Adrenal gland (tissue), 12 donors: ENCODE data around the gene CATSPERZ. TPM values are rescaled to one million over a fixed set of nuclear protein-coding genes. Genes with fewer than 3 reads are reported as not detected.

Experiments
- DNase-seq, 7 donors: peaks; one replicate each; pipeline ENCODE4 v3.0.0-alpha.2; 2019 to 2020
- H3K27ac ChIP-seq, 5 donors: fragments of 200-600 bp; sonication (generic) in 4 of 5; 1 replicate in 3 of 5; 2 replicates in 2 of 5; pipeline versions ENCODE4 v1.5.1 to v1.8.0; 2016 to 2020; ENCODE audit warnings: mild to moderate bottlenecking in 1 of 5
- H3K27me3 ChIP-seq: fragments of 200-600 bp; 2 replicates; pipeline ENCODE4 v1.8.0; 2021
- H3K36me3 ChIP-seq, 2 donors: fragments of 200-600 bp; replicated peaks in 1 of 2; 1 replicate in 1 of 2; 2 replicates in 1 of 2; pipeline versions ENCODE4 v1.5.1 to v1.8.0; 2018 to 2022
- H3K4me1 ChIP-seq, 2 donors: fragments of 200-600 bp; replicated peaks in 1 of 2; 1 replicate in 1 of 2; 2 replicates in 1 of 2; pipeline versions ENCODE4 v1.5.1 to v1.8.0; 2018 to 2021
- H3K4me3 ChIP-seq, 4 donors: fragments of 200-600 bp; sonication (generic) in 3 of 4; one replicate each; pipeline ENCODE4 v1.5.1; 2016 to 2018
- H3K9me3 ChIP-seq, 3 donors: fragments of 200-600 bp; sonication (generic) in 1 of 3; replicated peaks in 1 of 3; 1 replicate in 2 of 3; 2 replicates in 1 of 3; pipeline versions ENCODE4 v1.5.1 to v1.8.0; 2016 to 2021
- CTCF ChIP-seq, 6 experiments: fragments of 450-650 bp in 4 of 6; fragments of 200-600 bp in 2 of 6; sonication (generic) in 1 of 6; IDR thresholded peaks; 1 replicate in 5 of 6; 2 replicates in 1 of 6; pipeline versions ENCODE4 v1.5.1 to v1.8.0; 2016 to 2021; ENCODE audit warnings: antibody characterized with exemption in 6 of 6, mild to moderate bottlenecking in 2 of 6, moderate library complexity in 1 of 6
- POLR2A ChIP-seq, 2 donors: fragments of 450-650 bp; IDR thresholded peaks; one replicate each; pipeline ENCODE4 v1.6.1; 2017; ENCODE audit warnings: antibody characterized with exemption in 2 of 2, mild to moderate bottlenecking in 2 of 2, moderate library complexity in 1 of 2
- WGBS, 4 donors: extraction: QIAGEN DNeasy Blood & Tissue Kit in 2 of 4; methylation state at CpG; one replicate each; pipeline versions ENCODE4 v1.1.5 to v1.1.7; 2013 to 2017; 5-methylcytosine and 5-hydroxymethylcytosine counted together
- intact Hi-C, 2 donors: fragments of 100-400 bp; cut with DNase I; formaldehyde crosslinking; loops; one replicate each; pipeline versions ENCODE4 v1.14.1 to v1.15.0; 2022 to 2023
- polyA plus RNA-seq, 3 donors: library from polyadenylated mRNA; stranded (reverse); fragments of 200-250 nt in 2 of 3; fragments of 350-450 nt in 1 of 3; fragmentation: Illumina TruSeq in 1 of 3; extraction: RNeasy Lipid Tissue Mini Kit (QIAGEN cat#74804) in 1 of 3; gene quantifications; one replicate each; pipeline ENCODE4 v1.2.3, GENCODE V29; 2013 to 2014
- total RNA-seq, 9 donors: library from RNA; depleted of rRNA in 4 of 9; stranded (reverse); fragments of >200 nt in 4 of 9; fragments of 120-200 nt in 1 of 9; fragmentation: NEBNext Ultra II Directional in 1 of 9; extraction: Animal tissue kit (Norgen Biotek cat#: 25700) in 1 of 9; gene quantifications; one replicate each; pipeline versions ENCODE4 v1.1.0 to v1.2.4, GENCODE V29; 2013 to 2023
- donor health status: healthy with polysubstance abuse.
- donor health status: Bipolar disorder and iron deficiency.
- donor health status: DM: yes; HTN: yes; CAD: no.
- donor health status: DM: no; HTN: no; CAD: no.
- donor health status: DM: no; HTN: no; CAD: no.
- donor health status: DM: yes; HTN: yes; CAD: no.

Gene CATSPERZ
- total and polyA plus RNA-seq, 12 donors, result 0.28 to 1.2 (median 0.71) TPM; not detected in 8

GRCh38 chr11:64268025-64268892 is 31.9 kb upstream of the CATSPERZ start:
- H3K4me1 ChIP-seq, result peaks cover 30 to 43% of the 10 kb centered on the region in 2 donors
- H3K27me3 ChIP-seq, result no peaks in the 10 kb centered on the region
- no peaks in the 10 kb centered on the region for H3K9me3 ChIP-seq
- intact Hi-C loops, result no loop called here
- 20 to 26% (median 22%) methylated on average over 11 to 23 of the region's 23 CpGs for WGBS, 4 donors
- peak overlapping the region; percentile 94 to 97 (median 96) for H3K27ac ChIP-seq
- TF ChIP-seq POLR2A (IDR thresholded peaks at IDR 0.05), result no peak
- peak in 4 of 6 experiments; percentile 16 to 58 (median 41) for TF ChIP-seq CTCF (IDR thresholded peaks at IDR 0.05)
- DNase-seq, result peak; percentile 89 to 97 (median 96)
- H3K36me3 ChIP-seq, result peaks cover 0 to 32% of the 10 kb centered on the region in 2 donors
- H3K4me3 ChIP-seq, result peak overlapping the region in 1 of 4 donors; percentile 78

GRCh38 chr11:64268893-64269539 is 31.1 kb upstream of the CATSPERZ start:
- H3K9me3 ChIP-seq, result no peaks in the 10 kb centered on the region
- DNase-seq, result peak; percentile 53 to 83 (median 71)
- H3K36me3 ChIP-seq, result peaks cover 0 to 24% of the 10 kb centered on the region in 2 donors
- H3K27ac ChIP-seq, result peak overlapping the region; percentile 94 to 97 (median 96)
- H3K4me3 ChIP-seq, result peak overlapping the region; percentile 19 to 91 (median 61)
- TF ChIP-seq POLR2A (IDR thresholded peaks at IDR 0.05), result peak in 1 of 2 donors; percentile 86
- TF ChIP-seq CTCF (IDR thresholded peaks at IDR 0.05), result peak in 1 of 6 experiments; percentile 4
- WGBS, 4 donors, result 0 to 1% (median 1%) methylated on average over 20 to 34 of the region's 34 CpGs
- H3K27me3 ChIP-seq, result no peaks in the 10 kb centered on the region
- H3K4me1 ChIP-seq, result peaks cover 30 to 43% of the 10 kb centered on the region in 2 donors
- intact Hi-C loops, result no loop called here

GRCh38 chr11:64269540-64270220 is 30.5 kb upstream of the CATSPERZ start:
- Histone ChIP-seq H3K4me3 (peak overlapping the region; percentile 25 to 91 (median 61)), H3K27me3 (no peaks in the 10 kb centered on the region), H3K27ac (peak overlapping the region; percentile 94 to 97 (median 96)), H3K9me3 (no peaks in the 10 kb centered on the region), H3K4me1 (peaks cover 30 to 43% of the 10 kb centered on the region in 2 donors), H3K36me3 (peaks cover 0 to 18% of the 10 kb centered on the region in 2 donors)
- DNase-seq, result peak; percentile 97 to 100 (median 99)
- intact Hi-C loops, result no loop called here
- 0% methylated on average over 3 to 58 of the region's 58 CpGs for WGBS, 4 donors
- TF ChIP-seq POLR2A (IDR thresholded peaks at IDR 0.05) (peak; percentile 4 to 10), CTCF (IDR thresholded peaks at IDR 0.05) (peak in 3 of 6 experiments; percentile 6 to 15 (median 12))
